Neuronal stem cell (in vitro differentiated cells): ENCODE data around the gene NDEL1.

ENCODE experiments used
- DNase-seq: peaks from one replicate; pipeline ENCODE4 v3.0.0-alpha.2; 2013; ENCODE audit warnings: low spot score
- H2AFZ ChIP-seq: one replicate; pipeline ENCODE4 v1.6.1; 2013; ENCODE audit warnings: mild to moderate bottlenecking, low read length, inconsistent platforms
- H2AK5ac ChIP-seq: 2 replicates; pipeline ENCODE4 v1.6.1; 2013; ENCODE audit warnings: low read depth, mild to moderate bottlenecking, inconsistent platforms, low read length, moderate library complexity, mixed read lengths
- H2BK120ac ChIP-seq: 2 replicates; pipeline ENCODE4 v1.6.1; 2013; ENCODE audit warnings: low read depth, mild to moderate bottlenecking, inconsistent platforms, low read length, moderate library complexity, mixed read lengths
- H2BK12ac ChIP-seq: one replicate; pipeline ENCODE4 v1.6.1; 2013; ENCODE audit warnings: low read length, inconsistent platforms
- H2BK15ac ChIP-seq: 2 replicates; pipeline ENCODE4 v1.6.1; 2013; ENCODE audit warnings: mild to moderate bottlenecking, low read length, inconsistent platforms, mixed read lengths
- H2BK5ac ChIP-seq: one replicate; pipeline ENCODE4 v1.6.1; 2013; ENCODE audit warnings: inconsistent platforms, mild to moderate bottlenecking, low read length, moderate library complexity
- H3K14ac ChIP-seq: one replicate; pipeline ENCODE4 v1.6.1; 2013; ENCODE audit warnings: low read length, inconsistent platforms
- H3K18ac ChIP-seq: 2 replicates; pipeline ENCODE4 v1.6.1; 2013; ENCODE audit warnings: low read length, inconsistent platforms
- H3K23ac ChIP-seq: 2 replicates; pipeline ENCODE4 v1.6.1; 2013; ENCODE audit warnings: low read depth, mild to moderate bottlenecking, mixed read lengths, low read length, inconsistent platforms; ENCODE audit not compliant: poor library complexity
- H3K27ac ChIP-seq: replicated peaks from 3 replicates; pipeline ENCODE4 v1.5.1; 2013; ENCODE audit warnings: low read length, inconsistent platforms
- H3K27me3 ChIP-seq, 3 experiments: 2 replicates each; pipeline ENCODE4 v1.6.1; 2013; ENCODE audit warnings: low read length in 3 of 3, mild to moderate bottlenecking in 2 of 3, inconsistent platforms in 1 of 3, low read depth in 1 of 3, mixed read lengths in 1 of 3, moderate library complexity in 1 of 3; ENCODE audit not compliant: control insufficient read depth in 3 of 3, insufficient read depth in 3 of 3
- H3K36me3 ChIP-seq, 2 donors: replicated peaks in 1 of 2; 2 replicates each; pipeline ENCODE4 v1.6.1; 2013; ENCODE audit warnings: low read length in 2 of 2; ENCODE audit not compliant: control insufficient read depth in 2 of 2, insufficient read depth in 2 of 2
- H3K4ac ChIP-seq: 2 replicates; pipeline ENCODE4 v1.6.1; 2013; ENCODE audit warnings: inconsistent platforms, mild to moderate bottlenecking, low read length, moderate library complexity
- H3K4me1 ChIP-seq, 2 donors: 1 replicate in 1 of 2; 2 replicates in 1 of 2; pipeline ENCODE4 v1.6.1; 2013; ENCODE audit warnings: low read length in 2 of 2, low read depth in 1 of 2; ENCODE audit not compliant: control insufficient read depth in 2 of 2, insufficient read depth in 1 of 2
- H3K4me2 ChIP-seq: one replicate; pipeline ENCODE4 v1.6.1; 2013; ENCODE audit warnings: mild to moderate bottlenecking, low read length, inconsistent platforms; ENCODE audit not compliant: insufficient read depth, poor library complexity, severe bottlenecking
- H3K4me3 ChIP-seq, 2 donors: 2 replicates each; pipeline ENCODE4 v1.5.1; 2013; ENCODE audit warnings: low read length in 2 of 2, mild to moderate bottlenecking in 2 of 2, inconsistent platforms in 1 of 2, moderate library complexity in 1 of 2
- H3K79me1 ChIP-seq: one replicate; pipeline ENCODE4 v1.6.1; 2013; ENCODE audit warnings: low read depth, mild to moderate bottlenecking, inconsistent platforms, low read length, moderate library complexity
- H3K9ac ChIP-seq: one replicate; pipeline ENCODE4 v1.6.1; 2013; ENCODE audit warnings: mild to moderate bottlenecking, low read depth, low read length, inconsistent platforms; ENCODE audit not compliant: poor library complexity
- H3K9me3 ChIP-seq, 2 donors: replicated peaks in 1 of 2; 2 replicates each; pipeline versions ENCODE3 to v1.6.1; 2013; ENCODE audit warnings: low read length in 2 of 2, mild to moderate bottlenecking in 2 of 2, inconsistent platforms in 1 of 2, low read depth in 1 of 2, mixed read lengths in 1 of 2, moderate library complexity in 1 of 2; ENCODE audit not compliant: control insufficient read depth in 2 of 2, insufficient read depth in 1 of 2
- H4K8ac ChIP-seq: one replicate; pipeline ENCODE4 v1.6.1; 2013; ENCODE audit warnings: low read depth, mild to moderate bottlenecking, inconsistent platforms, low read length, moderate library complexity
- H4K91ac ChIP-seq: one replicate; pipeline ENCODE4 v1.6.1; 2013; ENCODE audit warnings: low read length, low read depth, mild to moderate bottlenecking, inconsistent platforms; ENCODE audit not compliant: poor library complexity
- WGBS, 2 donors: extraction: QIAGEN DNeasy Blood & Tissue Kit; methylation state at CpG; one replicate each; pipeline ENCODE4 v1.1.7; 2013; ENCODE audit warnings: missing lambda C conversion rate in 2 of 2, mixed read lengths in 1 of 2; ENCODE audit not compliant: insufficient read length in 2 of 2, insufficient replicate concordance in 1 of 2; ENCODE audit errors: extremely low coverage in 2 of 2; 5-methylcytosine and 5-hydroxymethylcytosine counted together

NDEL1 gene

GRCh38 chr17:8470447-8471047 is 34.9 kb downstream of the NDEL1 start:
- H4K8ac ChIP-seq, result no peak overlapping the region
- peak overlapping the region; percentile 68 for H3K23ac ChIP-seq
- H3K79me1 ChIP-seq, result no peaks in the 10 kb centered on the region
- H2BK15ac ChIP-seq, result no peak overlapping the region
- H2BK120ac ChIP-seq, result no peak overlapping the region
- no peak overlapping the region for H2AK5ac ChIP-seq
- H3K9me3 ChIP-seq, result peaks cover 0 to 2% of the 10 kb centered on the region in 2 donors
- no peak overlapping the region for H3K4me3 ChIP-seq
- no peak overlapping the region for H2BK5ac ChIP-seq
- peaks cover 22 to 87% of the 10 kb centered on the region in 2 donors for H3K36me3 ChIP-seq
- H3K14ac ChIP-seq, result no peak overlapping the region
- H2AFZ ChIP-seq, result no peak overlapping the region
- no peak overlapping the region for H3K18ac ChIP-seq
- H3K27me3 ChIP-seq, result no peaks in the 10 kb centered on the region
- no peak for DNase-seq
- no peak overlapping the region for H3K4me2 ChIP-seq
- peak overlapping the region; percentile 47 for H3K9ac ChIP-seq
- H2BK12ac ChIP-seq, result no peak overlapping the region
- no peak overlapping the region for H3K27ac ChIP-seq
- WGBS, 2 donors, result no CpG with 5 or more reads among the region's 20 CpGs
- no peaks in the 10 kb centered on the region for H3K4me1 ChIP-seq
- no peak overlapping the region for H4K91ac ChIP-seq
- H3K4ac ChIP-seq, result no peak overlapping the region

- no peaks in the 10 kb centered on the region for H3K27me3 ChIP-seq
- DNase-seq, result no peak
- H3K4me3 ChIP-seq, result no peak overlapping the region
- H3K18ac ChIP-seq, result no peak overlapping the region
- no peak overlapping the region for H4K91ac ChIP-seq
- H4K8ac ChIP-seq, result no peak overlapping the region
- no peak overlapping the region for H2BK12ac ChIP-seq
- no peak overlapping the region for H3K4me2 ChIP-seq
- H2BK15ac ChIP-seq, result no peak overlapping the region
- no peak overlapping the region for H3K9ac ChIP-seq
- H2AK5ac ChIP-seq, result no peak overlapping the region
- H2BK5ac ChIP-seq, result no peak overlapping the region
- no peak overlapping the region for H3K23ac ChIP-seq
- H2AFZ ChIP-seq, result no peak overlapping the region
- no peak overlapping the region for H3K27ac ChIP-seq
- no peak overlapping the region for H3K4ac ChIP-seq
- no peaks in the 10 kb centered on the region for H3K4me1 ChIP-seq
- H3K14ac ChIP-seq, result no peak overlapping the region
- H3K36me3 ChIP-seq, result peaks cover 33 to 92% of the 10 kb centered on the region in 2 donors
- H3K9me3 ChIP-seq, result peaks cover 0 to 2% of the 10 kb centered on the region in 2 donors
- WGBS, 2 donors, result no CpG with 5 or more reads among the region's 8 CpGs
- no peaks in the 10 kb centered on the region for H3K79me1 ChIP-seq
- no peak overlapping the region for H2BK120ac ChIP-seq
Measured at GRCh38 chr17:8472663-8473062, 37.0 kb downstream of the NDEL1 start.

GRCh38 chr17:8473451-8474192 is 37.9 kb downstream of the NDEL1 start:
- no peak overlapping the region for H3K23ac ChIP-seq
- no peak for DNase-seq
- no peak overlapping the region for H2BK120ac ChIP-seq

GRCh38 chr17:8474826-8475225 is 39.1 kb downstream of the NDEL1 start:
- Histone ChIP-seq H3K23ac (no peak overlapping the region), H3K36me3 (peaks cover 48 to 99% of the 10 kb centered on the region in 2 donors), H3K9ac (no peak overlapping the region)

More at GRCh38 chr17:8473451-8474192, 37.9 kb downstream of the NDEL1 start:
- no peak overlapping the region for H2AK5ac ChIP-seq
- peaks cover 38 to 93% of the 10 kb centered on the region in 2 donors for H3K36me3 ChIP-seq
- no peak overlapping the region for H3K4me2 ChIP-seq
- H3K4me3 ChIP-seq, result no peak overlapping the region
- H3K14ac ChIP-seq, result no peak overlapping the region
- H3K79me1 ChIP-seq, result no peaks in the 10 kb centered on the region
- no peak overlapping the region for H3K18ac ChIP-seq
- peaks cover 0 to 2% of the 10 kb centered on the region in 2 donors for H3K9me3 ChIP-seq
- H2BK12ac ChIP-seq, result no peak overlapping the region
- H4K8ac ChIP-seq, result no peak overlapping the region
- H3K4me1 ChIP-seq, result no peaks in the 10 kb centered on the region
- no peak overlapping the region for H2AFZ ChIP-seq
- no peak overlapping the region for H2BK5ac ChIP-seq
- H3K9ac ChIP-seq, result peak overlapping the region; percentile 40
- no peak overlapping the region for H4K91ac ChIP-seq
- no CpG with 5 or more reads among the region's 13 CpGs for WGBS, 2 donors
- no peak overlapping the region for H2BK15ac ChIP-seq
- no peaks in the 10 kb centered on the region for H3K27me3 ChIP-seq
- H3K27ac ChIP-seq, result no peak overlapping the region
- no peak overlapping the region for H3K4ac ChIP-seq

More at GRCh38 chr17:8474826-8475225, 39.1 kb downstream of the NDEL1 start:
- WGBS, 2 donors, result no CpG with 5 or more reads among the region's 15 CpGs
- Histone ChIP-seq H2AFZ (no peak overlapping the region), H3K14ac (no peak overlapping the region), H3K4ac (no peak overlapping the region), H3K4me1 (no peaks in the 10 kb centered on the region), H2BK5ac (no peak overlapping the region), H3K4me2 (no peak overlapping the region), H3K18ac (no peak overlapping the region), H4K8ac (no peak overlapping the region), H3K27me3 (no peaks in the 10 kb centered on the region), H3K4me3 (no peak overlapping the region), H3K9me3 (peaks cover 0 to 2% of the 10 kb centered on the region in 2 donors), H2BK12ac (no peak overlapping the region), H2AK5ac (no peak overlapping the region), H2BK120ac (no peak overlapping the region), H4K91ac (no peak overlapping the region), H3K79me1 (no peaks in the 10 kb centered on the region), H2BK15ac (no peak overlapping the region), H3K27ac (no peak overlapping the region)
- DNase-seq, result no peak
